ENCODE results near the gene STUM. TPM values are rescaled to one million over a fixed set of nuclear protein-coding genes. Genes with fewer than 3 reads are reported as not detected.

STUM gene
- total and polyA plus RNA-seq, 2 experiments from 2014 or later = 0.07 TPM; not detected in 1

DNA sequence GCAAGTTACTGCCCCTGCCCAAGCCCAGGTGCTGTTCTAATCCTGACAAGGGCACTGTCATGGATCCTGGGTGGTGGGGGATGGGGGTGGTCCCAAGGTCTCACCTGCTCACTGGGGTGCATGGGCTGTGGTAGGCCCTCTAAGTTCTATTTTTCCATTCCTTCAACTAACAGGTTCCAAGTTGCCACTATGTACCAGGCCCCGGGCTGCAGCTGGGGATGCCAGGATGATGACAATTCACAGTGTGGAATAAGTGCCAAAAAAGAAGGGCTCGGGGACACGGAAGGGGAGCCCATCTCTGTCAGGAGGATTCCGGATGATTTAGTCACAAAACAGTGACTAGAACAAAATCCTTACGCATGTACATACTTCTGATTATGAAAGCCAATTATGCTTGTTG lies 76.0 kb downstream of the STUM start:
- Histone ChIP-seq H3K9me2 (replicated peaks; ENCODE audit: insufficient read depth) (no peaks in the 10 kb centered on the region), H3K4me3 (no peak overlapping the region), H3K27ac (no peak overlapping the region), H3K27me3 (no peaks in the 10 kb centered on the region), H3K4me1 (ENCODE audit: insufficient read depth) (peaks cover 4% of the 10 kb centered on the region), H2AFZ (no peak overlapping the region), H3K36me3 (replicated peaks; ENCODE audit: insufficient read depth, low read depth) (no peaks in the 10 kb centered on the region), H3K4me2 (no peak overlapping the region), H3K79me2 (no peaks in the 10 kb centered on the region), H3K9me3 (ENCODE audit: low read depth) (no peaks in the 10 kb centered on the region), H4K20me1 (ENCODE audit: insufficient read depth, poor library complexity, severe bottlenecking) (no peaks in the 10 kb centered on the region)
- 97% methylated on average over 5 of the region's 5 CpGs for WGBS (ENCODE audit: low lambda C conversion rate, missing lambda C conversion rate)
- TF ChIP-seq, protein P1, sequence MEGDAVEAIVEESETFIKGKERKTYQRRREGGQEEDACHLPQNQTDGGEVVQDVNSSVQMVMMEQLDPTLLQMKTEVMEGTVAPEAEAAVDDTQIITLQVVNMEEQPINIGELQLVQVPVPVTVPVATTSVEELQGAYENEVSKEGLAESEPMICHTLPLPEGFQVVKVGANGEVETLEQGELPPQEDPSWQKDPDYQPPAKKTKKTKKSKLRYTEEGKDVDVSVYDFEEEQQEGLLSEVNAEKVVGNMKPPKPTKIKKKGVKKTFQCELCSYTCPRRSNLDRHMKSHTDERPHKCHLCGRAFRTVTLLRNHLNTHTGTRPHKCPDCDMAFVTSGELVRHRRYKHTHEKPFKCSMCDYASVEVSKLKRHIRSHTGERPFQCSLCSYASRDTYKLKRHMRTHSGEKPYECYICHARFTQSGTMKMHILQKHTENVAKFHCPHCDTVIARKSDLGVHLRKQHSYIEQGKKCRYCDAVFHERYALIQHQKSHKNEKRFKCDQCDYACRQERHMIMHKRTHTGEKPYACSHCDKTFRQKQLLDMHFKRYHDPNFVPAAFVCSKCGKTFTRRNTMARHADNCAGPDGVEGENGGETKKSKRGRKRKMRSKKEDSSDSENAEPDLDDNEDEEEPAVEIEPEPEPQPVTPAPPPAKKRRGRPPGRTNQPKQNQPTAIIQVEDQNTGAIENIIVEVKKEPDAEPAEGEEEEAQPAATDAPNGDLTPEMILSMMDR (IDR thresholded peaks at IDR 0.05; ENCODE audit: poor library complexity) = no peak
- TF ChIP-seq EZH2 (IDR thresholded peaks at IDR 0.05; ENCODE audit: borderline replicate concordance) (no peak), EZH2phosphoT487 (IDR thresholded peaks at IDR 0.05; ENCODE audit: low read depth, severe bottlenecking, unreplicated experiment) (no peak)
- DNase-seq (ENCODE audit: low spot score) = no peak

DNA sequence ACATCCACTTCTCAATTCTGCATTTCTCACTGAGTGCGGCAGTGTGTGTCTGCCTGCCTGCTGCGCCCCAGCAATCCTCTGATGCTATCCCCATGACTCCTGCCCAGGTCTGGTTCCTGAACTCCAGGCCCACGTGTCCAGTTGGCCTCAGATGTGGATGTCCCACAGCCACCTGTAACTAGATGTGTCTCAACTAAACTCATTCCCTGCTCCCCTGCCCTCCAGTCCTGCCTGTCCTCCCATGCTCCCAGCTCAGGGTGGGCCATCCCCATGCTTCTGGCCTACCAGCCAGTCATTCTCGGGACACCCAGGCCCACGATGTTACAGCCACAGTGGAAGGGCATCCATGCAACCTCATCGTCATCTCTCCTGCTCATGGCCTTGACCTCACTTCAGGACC lies 76.8 kb downstream of the STUM start:
- 80% methylated on average over 6 of the region's 6 CpGs for WGBS (ENCODE audit: low lambda C conversion rate, missing lambda C conversion rate)
- DNase-seq (ENCODE audit: low spot score) = no peak
- H4K20me1 ChIP-seq (ENCODE audit: insufficient read depth, poor library complexity, severe bottlenecking) = no peaks in the 10 kb centered on the region
- no peak overlapping the region for H3K4me3 ChIP-seq
- TF ChIP-seq EZH2phosphoT487 (IDR thresholded peaks at IDR 0.05; ENCODE audit: low read depth, severe bottlenecking, unreplicated experiment) = no peak
- TF ChIP-seq EZH2 (IDR thresholded peaks at IDR 0.05; ENCODE audit: borderline replicate concordance) = no peak
- TF ChIP-seq, protein P1 (IDR thresholded peaks at IDR 0.05; ENCODE audit: poor library complexity) = no peak
- H2AFZ ChIP-seq = no peak overlapping the region
- H3K9me3 ChIP-seq (ENCODE audit: low read depth) = no peaks in the 10 kb centered on the region
- no peak overlapping the region for H3K4me2 ChIP-seq
- no peaks in the 10 kb centered on the region for H3K9me2 ChIP-seq (replicated peaks; ENCODE audit: insufficient read depth)
- no peak overlapping the region for H3K27ac ChIP-seq
- no peaks in the 10 kb centered on the region for H3K27me3 ChIP-seq
- H3K79me2 ChIP-seq = no peaks in the 10 kb centered on the region
- peaks cover 4% of the 10 kb centered on the region for H3K4me1 ChIP-seq (ENCODE audit: insufficient read depth)
- H3K36me3 ChIP-seq (replicated peaks; ENCODE audit: insufficient read depth, low read depth) = no peaks in the 10 kb centered on the region

DNA sequence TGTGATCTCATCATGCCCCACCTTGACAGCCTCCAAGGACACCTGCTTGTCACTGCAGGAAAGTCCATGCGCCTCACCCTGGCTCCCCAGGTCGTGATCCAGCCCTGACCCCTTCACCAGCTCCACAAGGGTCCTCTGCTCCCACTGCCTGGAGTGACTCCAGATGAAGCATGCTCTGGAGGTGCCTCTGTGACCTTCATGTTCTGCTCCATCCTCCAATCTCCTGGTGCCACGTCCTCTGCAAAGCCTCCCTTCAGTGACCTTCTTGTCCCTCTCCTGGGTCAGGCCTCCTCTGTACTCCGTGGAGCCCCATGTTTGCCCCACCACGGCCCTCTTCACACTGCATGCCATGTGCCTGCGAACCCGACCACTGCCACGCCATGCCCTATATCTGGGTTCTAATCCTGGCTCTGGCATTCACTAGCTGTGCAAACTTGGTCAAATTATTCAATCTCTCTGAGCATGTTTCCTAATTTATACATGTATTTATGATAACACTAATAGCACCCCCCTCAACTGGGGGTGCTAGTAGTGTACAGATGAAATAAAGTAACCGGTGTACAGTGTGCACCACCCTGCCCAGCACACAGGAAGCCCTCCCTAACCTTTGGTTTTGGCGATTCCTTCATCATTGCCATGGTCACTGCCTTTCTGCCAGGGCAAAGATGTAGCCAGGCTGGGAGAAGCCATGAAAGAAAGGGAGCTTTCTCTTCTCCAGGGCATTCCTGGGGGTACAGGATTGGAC lies 77.4 kb downstream of the STUM start:
- H3K9me3 ChIP-seq (ENCODE audit: low read depth) = no peaks in the 10 kb centered on the region
- no peak overlapping the region for H3K27ac ChIP-seq
- no peaks in the 10 kb centered on the region for H4K20me1 ChIP-seq (ENCODE audit: insufficient read depth, poor library complexity, severe bottlenecking)
- H2AFZ ChIP-seq = no peak overlapping the region
- no peak overlapping the region for H3K4me3 ChIP-seq
- no peaks in the 10 kb centered on the region for H3K79me2 ChIP-seq
- no peak for TF ChIP-seq EZH2phosphoT487 (IDR thresholded peaks at IDR 0.05; ENCODE audit: low read depth, severe bottlenecking, unreplicated experiment)
- no peak for TF ChIP-seq EZH2 (IDR thresholded peaks at IDR 0.05; ENCODE audit: borderline replicate concordance)
- TF ChIP-seq, protein P1 (IDR thresholded peaks at IDR 0.05; ENCODE audit: poor library complexity) = no peak
- 85% methylated on average over 10 of the region's 10 CpGs for WGBS (ENCODE audit: low lambda C conversion rate, missing lambda C conversion rate)
- DNase-seq (ENCODE audit: low spot score) = no peak
- no peaks in the 10 kb centered on the region for H3K9me2 ChIP-seq (replicated peaks; ENCODE audit: insufficient read depth)
- no peaks in the 10 kb centered on the region for H3K36me3 ChIP-seq (replicated peaks; ENCODE audit: insufficient read depth, low read depth)
- no peaks in the 10 kb centered on the region for H3K27me3 ChIP-seq
- H3K4me2 ChIP-seq = no peak overlapping the region
- peaks cover 4% of the 10 kb centered on the region for H3K4me1 ChIP-seq (ENCODE audit: insufficient read depth)
